HG02588 (cell line): ENCODE data around the gene MACF1.

Source experiments
- ATAC-seq: cut with Tn5 transposase; IDR thresholded peaks from one replicate; pipeline ENCODE4 v1.9.1; 2021; ENCODE audit warnings: mild to moderate bottlenecking, moderate library complexity; ENCODE audit not compliant: unreplicated experiment

Gene MACF1

GRCh38 chr1:39385067-39385988 is 180.8 kb downstream of the MACF1 start:
- no peak for ATAC-seq

- ATAC-seq = no peak
These were observed 182.5 kb downstream of the MACF1 start for GRCh38 chr1:39386997-39387396.

GRCh38 chr1:39387452-39387851 is 183.0 kb downstream of the MACF1 start:
- ATAC-seq = no peak

GRCh38 chr1:39391691-39392679 is 187.5 kb downstream of the MACF1 start:
- no peak for ATAC-seq

- no peak for ATAC-seq
These were observed 188.5 kb downstream of the MACF1 start for GRCh38 chr1:39392851-39393573.

- no peak for ATAC-seq
These were observed 189.2 kb downstream of the MACF1 start for GRCh38 chr1:39393645-39394044.

GRCh38 chr1:39394059-39394458 is 189.6 kb downstream of the MACF1 start:
- no peak for ATAC-seq

GRCh38 chr1:39394598-39394997 is 190.1 kb downstream of the MACF1 start:
- ATAC-seq = no peak

GRCh38 chr1:39395357-39395831 is 190.9 kb downstream of the MACF1 start:
- ATAC-seq = no peak

- ATAC-seq = no peak
These were observed 192.2 kb downstream of the MACF1 start for GRCh38 chr1:39396671-39397070.

GRCh38 chr1:39397487-39397886 is 193.0 kb downstream of the MACF1 start:
- no peak for ATAC-seq

- no peak for ATAC-seq
These were observed 194.0 kb downstream of the MACF1 start for GRCh38 chr1:39398278-39399021.

- ATAC-seq = no peak
These were observed 196.6 kb downstream of the MACF1 start for GRCh38 chr1:39401106-39401505.

GRCh38 chr1:39404876-39405275 is 200.4 kb downstream of the MACF1 start:
- no peak for ATAC-seq

- ATAC-seq = no peak
These were observed 200.9 kb downstream of the MACF1 start for GRCh38 chr1:39405358-39405757.

GRCh38 chr1:39406533-39407450 is 202.3 kb downstream of the MACF1 start:
- no peak for ATAC-seq

GRCh38 chr1:39407510-39407895 is 203.0 kb downstream of the MACF1 start:
- no peak for ATAC-seq

GRCh38 chr1:39407896-39408640 is 203.6 kb downstream of the MACF1 start:
- no peak for ATAC-seq
